Gastroesophageal sphincter (tissue), 3 donors: ENCODE measurements around the gene TPRG1L.

Experiments used
- CTCF ChIP-seq, 4 experiments: fragments of 200-600 bp in 2 of 4; fragments of 450-650 bp in 2 of 4; sonication (generic) in 1 of 4; IDR thresholded peaks; one replicate each; pipeline ENCODE4 v1.5.1; 2017 to 2019; ENCODE audit warnings: antibody characterized with exemption in 4 of 4, mild to moderate bottlenecking in 2 of 4, moderate library complexity in 2 of 4
- EP300 ChIP-seq: sonication (generic); formaldehyde crosslinking; IDR thresholded peaks from one replicate; pipeline ENCODE4 v1.6.1; 2017; ENCODE audit warnings: antibody characterized with exemption, mild to moderate bottlenecking
- POLR2A ChIP-seq, 2 donors: fragments of 450-650 bp; IDR thresholded peaks; one replicate each; pipeline ENCODE4 v1.6.1; 2017; ENCODE audit warnings: antibody characterized with exemption in 2 of 2, mild to moderate bottlenecking in 2 of 2, moderate library complexity in 1 of 2

- TF ChIP-seq EP300 (no peak), CTCF (IDR thresholded peaks at IDR 0.05) (no peak), POLR2A (IDR thresholded peaks at IDR 0.05) (no peak)
Observed at GRCh38 chr1:3636080-3636479, 11.3 kb downstream of the TPRG1L start.
